K562 (cell line): ENCODE measurements around the gene SLC28A1. TPM values are rescaled to one million over a fixed set of nuclear protein-coding genes. Genes with fewer than 3 reads are reported as not detected.

ENCODE experiments used
- ATF1 ChIP-seq, 2 experiments: fragments of 450-650 bp in 1 of 2; IDR thresholded peaks; 2 replicates each; pipeline ENCODE4 v1.6.1; 2016; ENCODE audit warnings: missing compliant biosample characterization in 1 of 2, missing genetic modification characterization in 1 of 2
- CHD1 ChIP-seq: fragments of 200-600 bp; sonication (generic); IDR thresholded peaks from one replicate; pipeline ENCODE4 v1.6.1; 2012; ENCODE audit warnings: mild to moderate bottlenecking, moderate library complexity, low read length, inconsistent platforms
- DIDO1 ChIP-seq: fragments of 450-650 bp; IDR thresholded peaks from 2 replicates; pipeline ENCODE4 v1.6.1; 2016; ENCODE audit warnings: low read depth, missing biosample characterization, missing genetic modification characterization
- GABPB1 ChIP-seq: sonication (generic); formaldehyde crosslinking; IDR thresholded peaks from 2 replicates; pipeline ENCODE4 v1.8.0; 2022; ENCODE audit warnings: mild to moderate bottlenecking, missing genetic modification reagents
- MTA1 ChIP-seq: fragments of 450-650 bp; IDR thresholded peaks from 2 replicates; pipeline ENCODE4 v1.6.1; 2017; ENCODE audit warnings: borderline replicate concordance
- RFX7 ChIP-seq: fragments of 250-450 bp; sonication (Bioruptor Pico); IDR thresholded peaks from 2 replicates; pipeline ENCODE4 v1.5.1; 2021; ENCODE audit warnings: mild to moderate bottlenecking
- SMAD3 ChIP-seq: fragments of 450-650 bp; formaldehyde crosslinking; conservative IDR thresholded peaks from 2 replicates; pipeline ENCODE4 v1.4.0; 2020; ENCODE audit warnings: mild to moderate bottlenecking
- U2AF1 ChIP-seq: fragments of 200-400 bp; formaldehyde crosslinking; optimal IDR thresholded peaks from 2 replicates; pipeline ENCODE3; 2017; ENCODE audit warnings: mild to moderate bottlenecking, low read depth, low read length, moderate library complexity
- ZFPM2 ChIP-seq: fragments of 250-450 bp; sonication (Bioruptor Pico); IDR thresholded peaks from 2 replicates; pipeline ENCODE4 v1.5.1; 2022; ENCODE audit warnings: mild to moderate bottlenecking
- ZNF165 ChIP-seq: fragments of 250-450 bp; sonication (Bioruptor Pico); IDR thresholded peaks from 2 replicates; pipeline ENCODE4 v1.4.0; 2020; ENCODE audit warnings: borderline replicate concordance
- ZNF282 ChIP-seq: sonication (generic); formaldehyde crosslinking; IDR thresholded peaks from 2 replicates; pipeline ENCODE4 v1.8.1; 2023; ENCODE audit warnings: missing genetic modification reagents
- ZNF695 ChIP-seq: fragments of 450-650 bp; formaldehyde crosslinking; IDR thresholded peaks from 2 replicates; pipeline ENCODE4 v1.4.0; 2020; ENCODE audit warnings: mild to moderate bottlenecking, moderate library complexity
- polyA plus RNA-seq, 8 experiments: library from polyadenylated mRNA; depleted of rRNA in 4 of 8; stranded (reverse) in 5 of 8; unstranded in 3 of 8; fragments of >200 nt; fragmentation: Nextera tagmentation in 2 of 8; fragmentation: Illumina TruSeq in 1 of 8; extraction: Ambion mirVana in 2 of 8; extraction: Trizol in 1 of 8; gene quantifications; 2 replicates each; pipeline versions ENCODE4 v1.2.1 to v1.2.3, GENCODE V29; 2011 to 2014; ENCODE audit warnings: inconsistent platforms in 1 of 8, missing spikeins in 1 of 8
- total RNA-seq, 7 experiments: library from RNA; depleted of rRNA in 6 of 7; stranded (reverse); fragments of >200 nt in 6 of 7; fragmentation: Illumina TruSeq in 2 of 7; extraction: Trizol in 2 of 7; gene quantifications; 2 replicates each; pipeline versions ENCODE4 v1.2.1 to v1.2.3, GENCODE V29; 2011 to 2021; ENCODE audit warnings: low replicate concordance in 1 of 7
- TF ChIP-seq, protein P1 (sequence below): IDR thresholded peaks from 2 replicates; pipeline ENCODE4 v1.6.1; 2014; ENCODE audit warnings: antibody characterized with exemption
- TF ChIP-seq, protein P2 (sequence below), 2 experiments: fragments of 450-650 bp; conservative IDR thresholded peaks; 2 replicates each; pipeline ENCODE4 v1.6.1; 2017; ENCODE audit warnings: mild to moderate bottlenecking in 2 of 2, moderate library complexity in 2 of 2
- TF ChIP-seq, protein P3 (sequence below): sonication (generic); formaldehyde crosslinking; IDR thresholded peaks from 2 replicates; pipeline ENCODE4 v1.8.1; 2022; ENCODE audit warnings: missing genetic modification reagents
- TF ChIP-seq, protein P4 (sequence below): fragments of 450-650 bp; IDR thresholded peaks from 2 replicates; pipeline ENCODE4 v1.6.1; 2016; ENCODE audit warnings: low read depth, mild to moderate bottlenecking, moderate library complexity
- TF ChIP-seq, protein P5 (sequence below), 2 experiments: fragments of 450-650 bp in 1 of 2; sonication (generic) in 1 of 2; formaldehyde crosslinking in 1 of 2; IDR thresholded peaks in 1 of 2; conservative IDR thresholded peaks in 1 of 2; 2 replicates each; pipeline versions ENCODE4 v1.6.1 to v1.8.1; 2016 to 2023; ENCODE audit warnings: mild to moderate bottlenecking in 2 of 2, moderate library complexity in 2 of 2, inconsistent platforms in 1 of 2, missing genetic modification reagents in 1 of 2
- TF ChIP-seq, protein P6 (sequence below): fragments of 250-450 bp; sonication (Bioruptor Pico); IDR thresholded peaks from 2 replicates; pipeline ENCODE4 v1.5.0; 2021

The SLC28A1 gene
- total and polyA plus RNA-seq, 9 of the 15 experiments (the other 6 are each of a cell fraction or from before 2014, with no cell fraction given), result 0.04 TPM; not detected in 8

DNA sequence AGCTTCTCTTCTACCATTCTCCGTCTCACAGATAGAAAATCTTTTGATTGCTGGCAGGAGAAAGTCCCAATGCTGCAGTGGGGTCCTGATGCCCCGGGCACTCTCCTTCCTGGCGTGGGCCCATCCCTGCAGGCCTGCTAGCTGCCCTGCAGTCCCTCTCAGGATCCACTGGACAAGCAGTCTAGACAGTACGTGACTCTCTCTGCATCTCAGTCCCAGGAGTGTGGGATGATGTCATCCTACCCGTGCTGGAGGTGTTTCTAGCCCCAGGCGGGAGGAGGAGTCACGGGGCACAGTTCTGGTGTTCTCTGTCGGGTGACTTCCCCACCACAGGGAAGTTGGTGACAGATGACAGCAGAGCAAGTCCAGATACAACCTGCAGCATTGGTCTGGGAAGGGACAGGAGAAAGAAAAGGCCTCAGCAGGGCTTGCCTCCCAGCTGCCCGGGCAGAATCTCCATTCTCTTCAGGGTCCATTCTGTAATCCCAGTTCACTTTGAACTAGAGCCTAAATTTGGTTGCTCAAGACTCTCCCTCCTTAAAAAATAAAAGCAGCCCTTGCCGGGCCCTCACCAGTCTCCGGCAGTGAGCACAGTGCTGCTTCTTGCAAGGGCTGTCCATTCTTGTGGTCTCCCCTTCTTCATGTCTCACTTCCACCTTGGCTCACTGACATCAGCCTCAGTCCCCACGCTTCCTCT lies 30.6 kb downstream of the SLC28A1 start (continued):
- TF ChIP-seq, protein P1, sequence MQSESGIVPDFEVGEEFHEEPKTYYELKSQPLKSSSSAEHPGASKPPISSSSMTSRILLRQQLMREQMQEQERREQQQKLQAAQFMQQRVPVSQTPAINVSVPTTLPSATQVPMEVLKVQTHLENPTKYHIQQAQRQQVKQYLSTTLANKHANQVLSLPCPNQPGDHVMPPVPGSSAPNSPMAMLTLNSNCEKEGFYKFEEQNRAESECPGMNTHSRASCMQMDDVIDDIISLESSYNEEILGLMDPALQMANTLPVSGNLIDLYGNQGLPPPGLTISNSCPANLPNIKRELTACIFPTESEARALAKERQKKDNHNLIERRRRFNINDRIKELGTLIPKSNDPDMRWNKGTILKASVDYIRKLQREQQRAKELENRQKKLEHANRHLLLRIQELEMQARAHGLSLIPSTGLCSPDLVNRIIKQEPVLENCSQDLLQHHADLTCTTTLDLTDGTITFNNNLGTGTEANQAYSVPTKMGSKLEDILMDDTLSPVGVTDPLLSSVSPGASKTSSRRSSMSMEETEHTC, result peak; percentile 85
- TF ChIP-seq U2AF1 (no peak), SMAD3 (CRISPR knock-in tag) (no peak), MTA1 (no peak; the same call in 1 of the 2 replicates), ZFPM2 (CRISPR knock-in tag) (no peak), ZNF165 (CRISPR knock-in tag) (no peak), ZNF282 (no peak), ATF1 (CRISPR knock-in tag; IDR thresholded peaks at IDR 0.05) (no peak), ATF1 (tag; IDR thresholded peaks at IDR 0.05) (peak; percentile 72), DIDO1 (tag) (no peak), RFX7 (no peak), ZNF695 (CRISPR knock-in tag) (no peak), GABPB1 (CRISPR knock-in tag) (no peak), CHD1 (no peak)
- TF ChIP-seq, protein P2, sequence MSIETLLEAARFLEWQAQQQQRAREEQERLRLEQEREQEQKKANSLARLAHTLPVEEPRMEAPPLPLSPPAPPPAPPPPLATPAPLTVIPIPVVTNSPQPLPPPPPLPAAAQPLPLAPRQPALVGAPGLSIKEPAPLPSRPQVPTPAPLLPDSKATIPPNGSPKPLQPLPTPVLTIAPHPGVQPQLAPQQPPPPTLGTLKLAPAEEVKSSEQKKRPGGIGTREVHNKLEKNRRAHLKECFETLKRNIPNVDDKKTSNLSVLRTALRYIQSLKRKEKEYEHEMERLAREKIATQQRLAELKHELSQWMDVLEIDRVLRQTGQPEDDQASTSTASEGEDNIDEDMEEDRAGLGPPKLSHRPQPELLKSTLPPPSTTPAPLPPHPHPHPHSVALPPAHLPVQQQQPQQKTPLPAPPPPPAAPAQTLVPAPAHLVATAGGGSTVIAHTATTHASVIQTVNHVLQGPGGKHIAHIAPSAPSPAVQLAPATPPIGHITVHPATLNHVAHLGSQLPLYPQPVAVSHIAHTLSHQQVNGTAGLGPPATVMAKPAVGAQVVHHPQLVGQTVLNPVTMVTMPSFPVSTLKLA (conservative IDR thresholded peaks at IDR 0.05), result peak in 1 of 2 experiments; percentile 64; a peak in 3 of 4 replicates
- TF ChIP-seq, protein P3, sequence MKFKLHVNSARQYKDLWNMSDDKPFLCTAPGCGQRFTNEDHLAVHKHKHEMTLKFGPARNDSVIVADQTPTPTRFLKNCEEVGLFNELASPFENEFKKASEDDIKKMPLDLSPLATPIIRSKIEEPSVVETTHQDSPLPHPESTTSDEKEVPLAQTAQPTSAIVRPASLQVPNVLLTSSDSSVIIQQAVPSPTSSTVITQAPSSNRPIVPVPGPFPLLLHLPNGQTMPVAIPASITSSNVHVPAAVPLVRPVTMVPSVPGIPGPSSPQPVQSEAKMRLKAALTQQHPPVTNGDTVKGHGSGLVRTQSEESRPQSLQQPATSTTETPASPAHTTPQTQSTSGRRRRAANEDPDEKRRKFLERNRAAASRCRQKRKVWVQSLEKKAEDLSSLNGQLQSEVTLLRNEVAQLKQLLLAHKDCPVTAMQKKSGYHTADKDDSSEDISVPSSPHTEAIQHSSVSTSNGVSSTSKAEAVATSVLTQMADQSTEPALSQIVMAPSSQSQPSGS (CRISPR knock-in tag), result peak; percentile 84; the same call in 1 of the 2 replicates
- TF ChIP-seq, protein P4, sequence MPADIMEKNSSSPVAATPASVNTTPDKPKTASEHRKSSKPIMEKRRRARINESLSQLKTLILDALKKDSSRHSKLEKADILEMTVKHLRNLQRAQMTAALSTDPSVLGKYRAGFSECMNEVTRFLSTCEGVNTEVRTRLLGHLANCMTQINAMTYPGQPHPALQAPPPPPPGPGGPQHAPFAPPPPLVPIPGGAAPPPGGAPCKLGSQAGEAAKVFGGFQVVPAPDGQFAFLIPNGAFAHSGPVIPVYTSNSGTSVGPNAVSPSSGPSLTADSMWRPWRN, result no peak
- TF ChIP-seq, protein P5, sequence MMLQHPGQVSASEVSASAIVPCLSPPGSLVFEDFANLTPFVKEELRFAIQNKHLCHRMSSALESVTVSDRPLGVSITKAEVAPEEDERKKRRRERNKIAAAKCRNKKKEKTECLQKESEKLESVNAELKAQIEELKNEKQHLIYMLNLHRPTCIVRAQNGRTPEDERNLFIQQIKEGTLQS (IDR thresholded peaks at IDR 0.05), result peak; percentile 99
- TF ChIP-seq, protein P5 (CRISPR knock-in tag; conservative IDR thresholded peaks at IDR 0.05), result peak; percentile 95
- TF ChIP-seq, protein P6, sequence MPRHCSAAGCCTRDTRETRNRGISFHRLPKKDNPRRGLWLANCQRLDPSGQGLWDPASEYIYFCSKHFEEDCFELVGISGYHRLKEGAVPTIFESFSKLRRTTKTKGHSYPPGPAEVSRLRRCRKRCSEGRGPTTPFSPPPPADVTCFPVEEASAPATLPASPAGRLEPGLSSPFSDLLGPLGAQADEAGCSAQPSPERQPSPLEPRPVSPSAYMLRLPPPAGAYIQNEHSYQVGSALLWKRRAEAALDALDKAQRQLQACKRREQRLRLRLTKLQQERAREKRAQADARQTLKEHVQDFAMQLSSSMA (CRISPR knock-in tag), result no peak
